ENCODE measurements around the gene RBP5.

RBP5 gene, protein sequence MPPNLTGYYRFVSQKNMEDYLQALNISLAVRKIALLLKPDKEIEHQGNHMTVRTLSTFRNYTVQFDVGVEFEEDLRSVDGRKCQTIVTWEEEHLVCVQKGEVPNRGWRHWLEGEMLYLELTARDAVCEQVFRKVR

GRCh38 chr12:7128681-7129286 is at the start of gene RBP5:
RBP5 (minus strand) TSS chr12:7128889; CDS start chr12:7128775, 114 bp downstream.
- DNase-seq, result no peak

DNA sequence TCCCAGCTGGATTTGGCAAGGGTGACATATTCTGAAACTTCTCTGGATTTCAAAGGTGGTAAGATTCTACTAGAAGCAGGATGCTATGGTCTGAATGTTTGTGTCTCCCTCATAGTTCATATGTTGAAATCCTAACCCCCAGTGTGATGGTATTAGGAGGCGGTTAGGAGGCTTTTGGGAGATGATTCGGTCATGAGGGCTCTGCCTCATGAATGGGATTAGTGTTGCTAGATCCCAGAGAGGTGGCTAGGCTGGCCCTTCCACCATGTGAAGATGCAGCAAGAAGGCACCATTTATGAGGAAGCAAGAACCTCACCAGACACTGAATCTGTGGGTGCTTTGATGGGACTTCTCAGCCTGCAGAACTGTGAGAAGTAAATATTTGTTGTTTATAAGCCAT is 49.8 kb upstream of the RBP5 start:
- no peak for DNase-seq

- DNase-seq, result no peak
Observed at GRCh38 chr12:7176595-7176994, 47.9 kb upstream of the RBP5 start.

DNA sequence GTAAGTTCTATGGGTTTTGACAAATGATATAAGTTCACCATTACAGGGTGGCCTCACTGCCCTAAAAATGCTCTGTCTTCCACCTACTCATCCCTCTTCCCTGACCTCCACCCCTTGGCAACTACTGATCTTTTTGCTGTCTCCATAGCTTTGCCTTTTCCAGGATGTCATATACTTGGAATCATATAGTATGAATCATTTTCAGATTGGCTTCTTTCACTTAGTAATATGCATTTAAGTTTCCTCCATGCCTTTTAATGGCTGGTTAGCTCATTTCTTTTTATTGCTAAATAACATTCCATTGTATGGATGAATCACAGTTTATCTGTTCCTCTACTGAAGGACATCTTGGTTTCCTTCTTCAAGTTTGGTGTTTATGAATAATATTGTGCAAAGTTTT is 46.8 kb upstream of the RBP5 start:
- DNase-seq, result no peak

DNA sequence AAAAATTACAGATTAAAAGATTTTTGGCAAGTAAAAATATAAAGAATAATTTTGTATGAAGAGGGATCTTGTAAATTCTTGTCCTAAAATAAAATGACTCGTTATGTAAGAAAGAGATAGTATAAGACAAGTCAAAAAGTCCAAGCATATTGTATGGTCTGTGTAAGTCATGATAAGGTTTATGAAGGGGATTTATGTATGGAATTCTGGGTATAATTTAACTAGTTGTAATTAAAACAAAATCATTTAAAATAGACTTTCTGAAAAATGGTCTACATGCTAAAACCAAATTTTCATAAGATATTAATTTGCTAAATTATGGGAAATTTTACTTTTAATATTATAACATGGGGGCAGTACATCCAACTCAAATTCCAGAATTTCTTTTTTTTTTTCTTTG is 43.2 kb upstream of the RBP5 start:
- no peak for DNase-seq

GRCh38 chr12:7169951-7170350 is 41.3 kb upstream of the RBP5 start:
- no peak for DNase-seq

- DNase-seq, result no peak
Observed at GRCh38 chr12:7162691-7163114, 34.0 kb upstream of the RBP5 start.

GRCh38 chr12:7161811-7162210 is 33.1 kb upstream of the RBP5 start:
- DNase-seq, result no peak

DNA sequence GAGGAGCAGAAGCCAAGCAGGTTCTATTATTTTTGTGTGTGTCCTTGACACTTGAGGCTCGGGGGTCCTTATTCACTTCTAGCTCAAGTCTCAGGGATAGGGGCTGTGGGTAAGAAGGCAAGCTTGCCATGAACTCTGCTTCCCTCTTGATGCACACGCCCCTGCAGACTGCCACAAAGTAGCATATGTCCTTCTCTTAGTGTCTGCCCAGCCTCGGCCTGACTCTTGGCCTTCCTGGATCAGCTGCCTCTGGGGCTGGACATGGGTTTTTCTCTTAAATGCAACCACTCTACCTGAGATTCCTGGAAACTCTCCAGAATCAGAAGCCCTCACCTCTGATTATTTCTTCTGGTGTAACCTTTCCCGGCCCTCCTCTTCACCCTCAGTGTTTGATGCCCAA is 32.6 kb upstream of the RBP5 start:
- no peak for DNase-seq

DNA sequence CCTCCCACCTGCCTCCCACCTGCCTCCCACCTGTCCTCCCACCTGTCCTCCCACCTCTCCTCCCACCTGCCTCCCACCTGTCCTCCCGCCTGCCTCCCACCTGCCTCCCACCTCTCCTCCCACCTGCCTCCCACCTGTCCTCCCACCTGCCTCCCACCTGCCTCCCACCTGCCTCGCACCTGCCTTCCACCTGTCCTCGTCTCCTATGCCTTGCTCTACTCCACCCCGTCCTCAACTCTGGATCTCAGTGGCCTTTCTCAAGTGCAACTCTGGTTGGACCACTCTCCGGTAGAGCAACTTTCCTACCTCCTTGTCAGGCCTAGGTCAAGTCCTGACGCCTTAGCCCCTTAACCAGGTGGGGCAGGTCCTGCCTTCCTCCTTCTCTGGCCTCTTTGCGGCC is 31.5 kb upstream of the RBP5 start:
- no peak for DNase-seq

- DNase-seq, result no peak
Observed at GRCh38 chr12:7158781-7159609, 30.3 kb upstream of the RBP5 start.

DNA sequence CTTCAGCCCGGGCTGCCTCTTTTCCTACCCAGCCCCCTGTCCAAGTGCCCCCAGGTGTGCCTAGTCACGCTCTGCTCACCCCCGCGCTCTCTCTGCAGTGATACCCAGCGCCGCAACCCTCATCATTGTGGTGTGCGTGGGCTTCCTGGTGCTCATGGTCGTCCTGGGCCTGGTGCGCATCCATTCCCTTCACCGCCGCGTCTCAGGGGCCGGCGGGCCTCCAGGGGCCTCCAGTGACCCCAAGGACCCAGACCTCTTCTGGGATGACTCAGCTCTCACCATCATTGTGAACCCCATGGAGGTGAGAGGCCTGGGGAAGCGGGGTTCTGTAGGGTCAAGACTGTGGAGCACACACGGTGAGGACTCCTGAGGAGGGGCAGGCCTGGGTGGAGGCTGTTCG is 28.7 kb upstream of the RBP5 start:
- no peak for DNase-seq

- DNase-seq, result no peak
Observed at GRCh38 chr12:7156259-7157197, 27.8 kb upstream of the RBP5 start.

GRCh38 chr12:7155471-7156034 is 26.9 kb upstream of the RBP5 start:
- DNase-seq, result no peak

- no peak for DNase-seq
Observed at GRCh38 chr12:7154901-7155470, 26.3 kb upstream of the RBP5 start.

- no peak for DNase-seq
Observed at GRCh38 chr12:7154042-7154441, 25.4 kb upstream of the RBP5 start.

DNA sequence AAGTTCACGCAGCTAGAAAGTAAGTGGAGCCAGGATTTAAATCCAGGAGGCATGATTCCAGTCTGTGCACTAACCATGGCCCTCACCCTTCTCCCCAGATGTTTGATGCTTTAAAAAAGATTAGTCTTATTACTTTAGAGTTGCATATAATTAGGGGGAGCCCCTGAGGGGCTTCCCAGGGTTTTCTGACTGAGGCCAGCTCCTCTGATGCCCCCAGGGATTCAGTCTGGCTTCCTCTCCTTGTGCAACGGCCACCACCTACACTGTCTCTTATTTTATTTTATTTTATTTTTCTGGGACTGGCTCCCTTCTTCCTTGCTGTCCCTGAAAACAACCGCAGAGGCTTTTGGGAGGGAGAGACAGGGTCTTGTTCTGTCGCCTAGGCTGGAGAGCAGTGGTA is 24.1 kb upstream of the RBP5 start:
- DNase-seq, result no peak

DNA sequence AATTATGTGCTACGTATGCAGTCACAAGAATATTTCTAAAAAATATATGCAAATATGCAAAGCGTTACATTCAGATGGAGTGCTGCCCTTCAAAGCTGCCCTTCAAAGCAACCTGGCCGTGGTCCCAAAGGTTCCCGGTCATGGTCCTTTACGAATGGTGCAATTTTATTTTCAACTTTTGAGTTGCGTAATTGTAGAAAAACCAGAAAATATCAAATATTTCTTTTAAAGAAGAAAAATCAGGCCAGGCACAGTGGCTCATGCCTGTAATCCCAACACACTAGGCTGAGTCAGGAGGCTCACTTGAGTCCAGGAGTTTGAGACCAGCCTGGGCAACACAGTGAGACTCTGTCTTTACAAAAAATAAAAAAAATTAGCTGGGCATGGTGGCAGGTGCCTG is 22.8 kb upstream of the RBP5 start:
- DNase-seq, result no peak

DNA sequence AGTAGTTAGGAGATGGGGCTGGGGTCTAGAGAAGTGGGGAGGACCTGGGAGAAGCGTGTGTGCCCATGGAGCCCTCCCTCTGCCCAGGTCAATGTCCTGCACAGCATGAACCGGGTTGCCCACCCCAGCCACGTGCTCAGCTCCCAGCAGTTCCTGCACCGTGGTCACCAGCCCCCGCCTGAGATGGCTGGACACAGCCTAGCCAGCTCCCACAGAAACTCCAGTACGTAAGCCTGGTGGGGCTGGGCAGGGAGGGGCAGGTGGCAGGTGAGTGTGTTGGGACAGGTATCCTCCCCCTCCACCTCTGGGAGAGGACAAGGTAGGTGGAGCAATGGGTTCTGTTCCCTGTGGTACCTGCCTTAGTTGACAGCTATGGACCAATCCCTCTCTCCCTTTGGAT is 22.2 kb upstream of the RBP5 start:
- no peak for DNase-seq

DNA sequence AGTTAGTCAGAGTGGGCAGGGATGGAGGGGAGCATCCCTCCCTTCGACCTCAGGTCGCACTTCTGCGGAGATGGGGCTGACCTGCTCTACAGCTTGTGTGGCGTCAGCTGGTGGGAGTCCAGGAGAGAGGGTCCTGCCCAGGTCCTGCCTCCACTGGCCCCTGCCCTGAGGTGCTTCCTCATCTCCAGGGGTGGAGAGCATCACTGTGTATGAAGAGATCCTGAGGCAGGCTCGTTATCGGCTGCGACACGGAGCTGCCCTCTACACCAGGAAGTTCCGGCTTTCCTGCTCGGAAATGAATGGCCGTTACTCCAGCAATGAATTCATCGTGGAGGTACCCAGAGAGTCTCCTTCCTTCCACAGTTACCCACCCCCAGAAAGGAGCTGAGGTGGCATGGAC is 21.7 kb upstream of the RBP5 start:
- DNase-seq, result no peak

DNA sequence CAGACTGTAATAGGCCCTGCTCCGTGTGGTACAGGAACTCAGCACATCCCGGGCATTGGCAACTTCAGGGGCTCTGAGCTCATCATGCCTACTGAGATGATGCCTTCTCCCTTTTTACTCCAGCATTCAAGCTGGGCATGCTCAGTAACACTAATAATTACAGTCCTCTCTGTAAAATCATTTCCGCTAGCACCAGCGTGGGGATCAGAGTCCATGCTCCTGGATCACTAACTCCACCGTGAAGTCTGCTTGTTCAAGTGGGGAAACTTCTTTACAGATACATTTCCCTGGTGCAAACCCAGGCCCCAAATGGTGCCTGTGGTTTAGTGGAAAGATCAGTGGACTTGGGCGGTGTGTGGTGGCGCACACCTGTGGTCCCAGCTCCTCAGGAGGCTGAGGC is 18.2 kb upstream of the RBP5 start:
- DNase-seq, result no peak

DNA sequence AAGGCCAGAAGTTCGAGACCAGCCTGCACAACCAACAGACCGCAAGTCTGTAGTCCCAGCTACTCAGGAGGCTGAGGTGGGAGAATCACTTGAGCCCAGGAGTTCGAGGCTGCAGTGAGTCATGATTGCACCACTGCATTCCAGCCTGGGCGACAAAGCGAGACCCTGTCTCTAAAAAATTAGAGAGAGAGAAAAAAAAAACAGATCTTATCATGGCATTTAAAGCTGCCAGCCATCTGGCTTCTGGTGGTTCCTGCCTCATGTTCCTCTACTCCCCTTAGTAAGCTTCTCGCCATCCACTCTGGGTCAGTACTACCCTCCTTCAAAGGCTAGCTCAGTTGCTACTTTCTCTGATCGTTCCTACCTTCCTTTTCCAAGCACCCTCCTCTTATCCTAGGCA is 17.5 kb upstream of the RBP5 start:
- no peak for DNase-seq

DNA sequence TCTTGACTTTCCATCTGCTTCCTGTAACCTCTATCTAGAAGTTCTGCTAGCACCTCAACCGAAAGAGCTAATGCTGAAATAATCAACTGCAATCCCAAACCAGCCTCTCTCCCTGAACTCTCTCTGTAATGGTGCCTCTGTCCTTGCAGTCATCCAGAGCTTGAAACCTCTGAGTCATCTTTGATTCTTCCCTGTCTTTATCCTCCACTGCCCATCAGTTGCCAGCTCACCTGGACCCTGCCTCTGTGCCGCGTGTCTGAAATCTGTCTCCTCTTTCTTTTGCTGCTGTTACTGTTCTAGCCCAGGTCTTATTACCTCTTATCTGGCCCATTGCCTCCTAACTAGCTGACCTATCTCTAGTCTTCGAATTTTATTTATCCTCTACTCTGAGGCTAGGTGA is 17.0 kb upstream of the RBP5 start:
- no peak for DNase-seq

Measured in GF-D8 (cell line).